GM21576 (cell line): Measurements from ENCODE around the gene CWC27.

ENCODE experiments used
- ATAC-seq: cut with Tn5 transposase; IDR thresholded peaks from one replicate; pipeline ENCODE4 v1.9.1; 2021; ENCODE audit warnings: mild to moderate bottlenecking, moderate library complexity; ENCODE audit not compliant: unreplicated experiment

The CWC27 gene

GRCh38 chr5:64971990-64972389 is 203.3 kb downstream of the CWC27 start:
- ATAC-seq, result no peak

DNA sequence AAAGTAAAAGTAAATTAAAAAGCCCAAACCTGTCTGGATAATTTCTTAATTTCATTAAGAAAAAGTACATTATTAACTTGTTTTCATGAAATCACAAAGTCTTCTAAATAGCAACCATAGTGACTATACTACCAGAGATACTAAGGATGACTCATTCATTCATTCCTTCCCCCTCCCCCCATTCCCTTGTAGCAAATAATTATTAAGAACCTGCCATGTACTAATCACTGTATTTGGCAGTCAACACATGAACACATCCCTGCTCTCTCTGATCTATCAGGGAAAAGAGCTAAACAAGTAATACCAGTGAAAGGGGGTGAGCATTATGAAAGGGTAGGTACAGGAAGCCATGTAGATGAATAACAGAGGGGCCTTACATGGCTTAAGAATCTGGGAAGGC is 203.9 kb downstream of the CWC27 start:
- no peak for ATAC-seq

GRCh38 chr5:64973215-64973614 is 204.5 kb downstream of the CWC27 start:
- no peak for ATAC-seq

GRCh38 chr5:64977779-64978178 is 209.0 kb downstream of the CWC27 start:
- no peak for ATAC-seq

DNA sequence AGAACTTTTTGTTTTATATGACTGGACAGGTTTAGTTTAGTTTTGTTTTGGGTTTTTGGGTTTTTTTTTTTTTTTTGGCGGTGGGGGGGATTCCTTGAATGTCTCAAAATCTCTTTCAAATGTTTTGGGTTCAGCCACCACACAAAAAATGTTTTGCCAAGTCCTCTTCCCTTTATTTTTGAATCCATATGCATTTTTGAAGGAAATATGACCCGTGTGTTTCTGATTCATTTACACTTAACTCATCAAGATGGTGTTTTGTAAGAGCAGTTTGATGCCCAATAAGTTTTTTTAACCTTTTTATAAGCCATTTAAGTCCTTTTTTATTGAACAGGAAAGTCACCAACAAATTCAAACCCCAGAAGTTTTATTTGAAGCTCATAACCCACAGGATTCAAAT is 209.8 kb downstream of the CWC27 start:
- no peak for ATAC-seq

- ATAC-seq, result peak; percentile 71
These were observed 210.8 kb downstream of the CWC27 start for GRCh38 chr5:64979531-64979930.

DNA sequence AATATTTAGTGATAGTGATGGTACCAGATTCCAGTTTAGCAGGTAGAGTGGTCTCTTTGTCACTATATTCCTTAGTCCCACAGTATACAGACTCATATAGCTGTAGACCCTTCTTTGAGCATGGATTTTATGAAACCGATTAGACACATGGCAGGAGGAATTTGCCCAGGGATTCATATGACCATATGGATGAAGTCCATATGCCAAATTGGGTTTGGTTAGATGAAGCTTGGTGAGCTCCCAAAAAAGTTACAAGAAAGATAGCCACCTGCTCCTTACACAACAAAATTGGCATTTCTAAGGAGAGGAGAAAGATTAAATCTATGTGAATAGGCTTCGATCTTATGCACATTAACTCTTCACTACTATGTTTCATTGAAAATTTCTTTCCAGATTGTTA is 211.4 kb downstream of the CWC27 start:
- ATAC-seq, result no peak

- ATAC-seq, result no peak
These were observed 219.0 kb downstream of the CWC27 start for GRCh38 chr5:64987768-64988167.

- ATAC-seq, result no peak
These were observed 240.5 kb downstream of the CWC27 start for GRCh38 chr5:65009207-65009606.

GRCh38 chr5:65010841-65011240 is 242.1 kb downstream of the CWC27 start:
- ATAC-seq, result no peak

- no peak for ATAC-seq
These were observed 243.7 kb downstream of the CWC27 start for GRCh38 chr5:65012301-65012892.

DNA sequence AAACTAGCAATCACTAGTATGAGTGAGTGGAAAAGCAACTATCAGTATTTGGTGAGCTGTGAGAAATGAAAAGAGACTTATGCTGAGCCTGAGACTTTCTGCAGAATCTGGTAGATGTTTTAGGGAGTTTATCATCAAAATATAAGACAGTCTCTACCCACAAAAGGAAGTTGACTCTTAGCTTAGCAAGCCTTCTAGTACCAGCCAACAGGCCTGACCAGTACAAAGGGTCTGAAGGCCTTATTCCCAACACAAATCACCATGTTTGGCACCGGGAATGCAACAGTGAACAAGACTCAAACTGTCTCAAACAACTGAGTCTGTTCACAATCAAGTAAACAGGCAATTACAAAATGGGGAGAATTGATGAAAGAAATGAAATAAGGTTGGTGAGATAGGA is 244.4 kb downstream of the CWC27 start:
- no peak for ATAC-seq

DNA sequence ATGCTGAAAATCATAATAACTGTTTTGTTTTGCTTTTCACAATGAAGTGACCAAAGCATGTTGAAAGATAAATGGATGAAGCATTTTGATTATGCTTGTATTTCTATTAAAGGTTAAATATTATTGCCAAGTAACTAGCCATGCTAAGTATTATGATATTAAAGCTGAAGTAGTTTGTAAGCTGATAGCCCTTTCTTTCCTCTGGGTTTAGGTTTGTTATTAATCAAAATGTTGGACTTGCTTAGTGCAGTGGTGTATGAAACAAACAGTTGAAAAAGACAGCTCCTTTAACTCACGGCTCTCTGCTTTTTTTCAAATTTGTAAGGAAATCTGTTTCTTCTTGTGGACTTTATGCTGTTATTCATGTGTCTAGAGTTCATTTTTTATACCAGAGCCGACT is 246.0 kb downstream of the CWC27 start:
- ATAC-seq, result no peak

- ATAC-seq, result no peak
These were observed 247.0 kb downstream of the CWC27 start for GRCh38 chr5:65015767-65016166.

DNA sequence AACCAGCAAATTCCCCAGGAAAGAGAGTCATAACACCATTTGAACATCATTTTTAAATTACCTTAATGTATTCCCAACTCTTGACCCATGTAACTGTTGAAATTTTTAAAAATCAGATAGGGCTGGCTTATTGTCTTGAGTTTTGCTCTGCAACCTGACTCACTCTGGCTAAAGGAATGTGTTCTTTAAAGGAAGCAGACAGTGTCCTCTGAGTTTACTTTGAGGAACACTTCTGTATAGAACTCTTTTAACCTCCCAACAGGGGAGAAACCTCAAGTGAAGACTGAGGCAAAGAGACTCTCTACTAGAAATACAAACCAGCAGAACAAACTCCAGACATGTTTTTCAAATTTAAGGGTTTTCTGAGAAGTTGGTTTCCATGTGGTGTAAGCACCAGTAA is 248.9 kb downstream of the CWC27 start:
- ATAC-seq, result no peak

GRCh38 chr5:65018763-65019162 is 250.0 kb downstream of the CWC27 start:
- ATAC-seq, result no peak

DNA sequence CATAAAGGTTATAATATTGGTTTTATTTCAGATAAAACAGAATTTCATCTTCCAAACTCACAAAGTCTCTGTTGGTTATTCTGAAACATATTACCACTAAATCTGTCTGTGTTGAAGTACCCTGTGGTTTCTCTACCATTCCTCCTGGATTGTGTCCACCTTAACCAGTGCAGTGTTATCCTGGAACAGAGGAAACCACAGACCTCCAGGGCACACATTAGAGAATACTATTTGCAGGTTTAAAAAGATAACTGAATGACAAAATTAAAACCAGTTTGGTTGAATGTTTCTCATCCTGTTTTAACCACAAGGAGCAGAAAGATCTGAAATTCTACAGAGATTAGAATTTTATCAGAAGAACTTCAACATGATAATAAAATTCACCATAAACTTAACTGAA is 251.8 kb downstream of the CWC27 start:
- ATAC-seq, result no peak

- ATAC-seq, result peak; percentile 73
These were observed 252.9 kb downstream of the CWC27 start for GRCh38 chr5:65021527-65022226.

DNA sequence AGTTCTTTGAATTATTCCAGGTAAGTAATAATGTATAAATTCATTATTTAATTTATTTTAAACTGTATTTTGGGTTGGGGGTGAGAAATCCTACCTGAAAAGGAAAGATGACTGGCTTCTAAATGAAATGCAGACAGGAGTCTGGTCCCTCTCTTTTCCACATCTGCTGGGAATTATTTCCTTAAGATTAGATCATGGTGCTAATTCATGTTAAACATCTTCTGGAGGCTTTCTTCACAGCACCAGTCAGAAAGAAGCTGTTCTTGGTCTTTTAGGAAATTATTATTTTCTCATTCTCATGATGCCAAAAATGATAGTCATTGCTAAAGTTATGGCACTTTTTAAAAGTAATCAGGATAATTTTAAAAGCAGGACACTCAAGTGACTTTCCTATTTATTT is 254.2 kb downstream of the CWC27 start:
- ATAC-seq, result no peak

DNA sequence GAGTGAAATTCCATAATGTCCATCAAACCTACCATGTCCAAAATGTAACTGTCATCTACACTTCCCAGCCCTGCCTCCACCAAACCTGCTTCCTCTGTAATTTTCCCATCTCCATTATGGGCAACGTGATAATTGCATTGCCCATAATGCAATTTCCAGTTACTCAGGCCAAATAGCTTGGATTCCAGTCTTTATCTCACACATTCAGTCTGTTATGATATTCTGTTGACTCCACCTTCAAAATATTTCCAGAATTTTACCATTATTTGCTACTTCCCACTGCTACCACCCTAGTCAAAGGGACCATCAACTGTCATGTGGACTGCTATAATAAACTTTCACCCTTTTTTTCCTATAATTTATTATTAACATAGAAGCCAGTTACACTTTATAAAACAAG is 256.0 kb downstream of the CWC27 start:
- ATAC-seq, result no peak

GRCh38 chr5:65026816-65027548 is 258.3 kb downstream of the CWC27 start:
- peak; percentile 61 for ATAC-seq

DNA sequence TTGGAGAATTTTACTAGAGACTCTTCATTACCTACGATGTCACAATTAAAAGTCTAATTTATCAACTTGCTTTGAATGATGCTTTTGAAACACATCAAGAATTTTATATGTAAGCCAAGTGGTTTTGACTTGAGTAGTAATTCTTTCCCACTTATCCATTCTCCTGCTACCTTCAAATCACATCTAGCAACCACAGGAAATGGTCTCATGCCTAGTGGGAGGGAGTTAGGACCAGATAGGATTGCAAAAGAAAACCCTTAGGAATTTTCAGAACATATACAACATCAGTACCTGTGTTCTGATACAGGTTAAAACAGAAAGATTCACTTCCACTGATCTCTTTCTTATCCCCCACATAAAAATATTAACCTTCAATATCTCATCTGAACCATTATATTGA is 260.4 kb downstream of the CWC27 start:
- ATAC-seq, result no peak
